Panc1 (cell line): ENCODE data around the gene CPLX3. TPM values are rescaled to one million over a fixed set of nuclear protein-coding genes. Genes with fewer than 3 reads are reported as not detected.
"Not testable (repeated sequence)": the region's sequence is repeated elsewhere in the genome, so short reads cannot be mapped to it uniquely, and the experiment has no call there.

ENCODE experiments used
- ATAC-seq: fragments of 200-7000 bp; cut with Tn5 transposase; 2 replicates; pipeline ENCODE4 v1.9.1; 2020; ENCODE audit warnings: mild to moderate bottlenecking, moderate library complexity
- BruUV-seq: library from RNA; stranded (reverse); fragments of 400-500 nt; replicated peaks from 2 replicates; lab custom pipeline; 2021; lab: Mats Ljungman, UMichigan
- CTCF ChIA-PET: fragments of 300-600 bp; sonication (Branson Sonifier 250); formaldehyde crosslinking; loops from one replicate; lab custom pipeline; 2022; ENCODE audit warnings: antibody characterized with exemption; lab: Charles Lee
- POLR2A ChIA-PET: fragments of 300-600 bp; sonication (Branson Sonifier 250); formaldehyde crosslinking; loops from one replicate; lab custom pipeline; 2022; ENCODE audit warnings: antibody characterized with exemption; lab: Charles Lee
- DNase-seq: peaks from one replicate; pipeline ENCODE4 v3.0.0-alpha.2; 2010; ENCODE audit warnings: low read depth, low spot score
- H3K27ac ChIP-seq: 2 replicates; pipeline ENCODE4 v1.5.1; 2011; ENCODE audit warnings: mild to moderate bottlenecking, low read length, inconsistent platforms
- H3K27me3 ChIP-seq: fragments of 200-500 bp; sonication (Bioruptor generic); 2 replicates; pipeline ENCODE4 v1.6.0; 2014; ENCODE audit warnings: low read length, inconsistent platforms; ENCODE audit not compliant: control insufficient read depth, insufficient read depth
- H3K36me3 ChIP-seq: fragments of 200-500 bp; sonication (Bioruptor generic); 2 replicates; pipeline ENCODE4 v1.5.1; 2014; ENCODE audit warnings: inconsistent platforms, mild to moderate bottlenecking, low read length, moderate library complexity; ENCODE audit not compliant: control insufficient read depth, insufficient read depth
- H3K4me1 ChIP-seq: 2 replicates; pipeline ENCODE4 v1.5.1; 2011; ENCODE audit warnings: inconsistent platforms, mild to moderate bottlenecking, low read length, moderate library complexity; ENCODE audit not compliant: control insufficient read depth, insufficient read depth
- H3K4me3 ChIP-seq, 2 experiments: 2 replicates each; pipeline ENCODE4 v1.5.1; 2011 to 2012; ENCODE audit warnings: low read depth in 2 of 2, low read length in 2 of 2, mild to moderate bottlenecking in 2 of 2, inconsistent platforms in 1 of 2, moderate library complexity in 1 of 2
- H3K9me3 ChIP-seq: fragments of 200-500 bp; sonication (Bioruptor generic); 2 replicates; pipeline ENCODE4 v1.5.1; 2014; ENCODE audit warnings: low read depth, mild to moderate bottlenecking, inconsistent platforms, low read length, moderate library complexity; ENCODE audit not compliant: control insufficient read depth, insufficient read depth
- POLR2AphosphoS5 ChIP-seq: IDR thresholded peaks from 2 replicates; pipeline ENCODE4 v1.6.1; 2012; ENCODE audit warnings: mild to moderate bottlenecking, low read depth, low read length, moderate library complexity
- SIN3A ChIP-seq: IDR thresholded peaks from 2 replicates; pipeline ENCODE4 v1.6.1; 2012; ENCODE audit warnings: low read depth, mild to moderate bottlenecking, low read length, moderate library complexity, borderline replicate concordance; ENCODE audit not compliant: insufficient read depth
- TCF7L2 ChIP-seq: IDR thresholded peaks from 2 replicates; pipeline ENCODE4 v1.6.1; 2011; ENCODE audit warnings: mild to moderate bottlenecking, low read depth, low read length, inconsistent platforms
- in situ Hi-C: cut with HindIII; loops from 2 replicates; pipeline ENCODE4 v1.10.0; 2016; ENCODE audit warnings: low sequenced_read_pairs, low pct_unique_long_range_greater_than_20kb
- intact Hi-C: fragments of 100-400 bp; cut with micrococcal nuclease; formaldehyde crosslinking; loops from one replicate; pipeline ENCODE4 v1.10.0; 2022; ENCODE audit not compliant: unreplicated experiment
- total RNA-seq: library from RNA; stranded (reverse); gene quantifications from one replicate; pipeline ENCODE4 v1.2.1, GENCODE V29; 2021; ENCODE audit not compliant: unreplicated experiment
- TF ChIP-seq, protein P1 (sequence below), 2 experiments: IDR thresholded peaks; 2 replicates each; pipeline ENCODE4 v1.6.1; 2011 to 2012; ENCODE audit warnings: low read depth in 2 of 2, control low read depth in 1 of 2, low read length in 1 of 2, mild to moderate bottlenecking in 1 of 2, moderate library complexity in 1 of 2; ENCODE audit not compliant: insufficient read depth in 1 of 2
- TF ChIP-seq, protein P2 (sequence below): fragments of 450-650 bp; IDR thresholded peaks from 2 replicates; pipeline ENCODE4 v1.5.1; 2017; ENCODE audit warnings: mild to moderate bottlenecking

The CPLX3 gene
- total RNA-seq, 1 experiment from 2014 or later: not detected

DNA sequence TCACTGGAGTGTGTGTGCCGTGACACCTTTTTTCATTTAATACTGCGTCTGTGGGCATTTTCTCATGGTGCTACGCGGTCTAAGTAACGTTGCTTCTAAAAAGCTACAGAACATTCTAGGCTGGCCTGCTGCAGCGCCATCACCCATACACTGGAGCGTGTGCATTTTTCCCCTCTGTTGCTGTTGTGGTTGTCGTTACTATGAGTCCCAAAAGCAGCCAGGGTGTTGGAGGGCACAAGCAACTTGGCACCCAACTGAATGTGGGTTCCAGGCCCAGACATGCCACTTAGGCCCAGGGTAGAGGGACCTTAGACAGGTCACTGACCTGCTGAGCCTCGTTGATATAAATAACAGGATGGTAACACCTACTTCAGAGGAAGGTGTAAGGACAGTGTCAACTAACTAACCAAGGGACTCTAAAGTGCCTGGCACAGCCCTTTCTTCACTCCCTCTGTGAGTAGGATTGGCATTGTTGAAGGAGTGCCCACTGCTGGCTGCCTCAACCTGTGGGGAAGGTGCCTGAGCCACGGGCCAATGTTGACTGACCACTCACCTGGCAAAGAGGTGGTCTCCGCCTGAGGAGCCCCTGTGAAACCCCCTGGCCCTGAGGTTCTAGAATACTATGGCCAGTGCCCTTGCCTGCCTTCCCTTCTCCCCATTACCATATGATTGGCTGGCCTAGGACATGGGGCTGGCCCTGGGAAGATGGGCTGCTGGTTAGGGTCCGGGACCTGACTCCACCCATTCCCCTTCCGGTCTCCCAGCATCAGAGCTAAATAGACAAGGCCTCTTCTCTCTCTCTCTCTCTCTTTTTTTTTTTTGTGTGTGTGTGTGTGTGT, 41.0 kb upstream of the CPLX3 start:
- Histone ChIP-seq H3K4me1 (peaks cover 64% of the 10 kb centered on the region), H3K27ac (no peak overlapping the region), H3K9me3 (no peaks in the 10 kb centered on the region), H3K27me3 (no peaks in the 10 kb centered on the region), H3K4me3 (no peak overlapping the region), H3K36me3 (peaks cover 3% of the 10 kb centered on the region; the same call in 1 of the 2 replicates)
- CTCF ChIA-PET: interaction anchor here (0.5 kb wide), 1 partner anchor 11 kb away, joined by 11 read pairs; no protein-coding TSS in a partner anchor
- TF ChIP-seq, protein P1, sequence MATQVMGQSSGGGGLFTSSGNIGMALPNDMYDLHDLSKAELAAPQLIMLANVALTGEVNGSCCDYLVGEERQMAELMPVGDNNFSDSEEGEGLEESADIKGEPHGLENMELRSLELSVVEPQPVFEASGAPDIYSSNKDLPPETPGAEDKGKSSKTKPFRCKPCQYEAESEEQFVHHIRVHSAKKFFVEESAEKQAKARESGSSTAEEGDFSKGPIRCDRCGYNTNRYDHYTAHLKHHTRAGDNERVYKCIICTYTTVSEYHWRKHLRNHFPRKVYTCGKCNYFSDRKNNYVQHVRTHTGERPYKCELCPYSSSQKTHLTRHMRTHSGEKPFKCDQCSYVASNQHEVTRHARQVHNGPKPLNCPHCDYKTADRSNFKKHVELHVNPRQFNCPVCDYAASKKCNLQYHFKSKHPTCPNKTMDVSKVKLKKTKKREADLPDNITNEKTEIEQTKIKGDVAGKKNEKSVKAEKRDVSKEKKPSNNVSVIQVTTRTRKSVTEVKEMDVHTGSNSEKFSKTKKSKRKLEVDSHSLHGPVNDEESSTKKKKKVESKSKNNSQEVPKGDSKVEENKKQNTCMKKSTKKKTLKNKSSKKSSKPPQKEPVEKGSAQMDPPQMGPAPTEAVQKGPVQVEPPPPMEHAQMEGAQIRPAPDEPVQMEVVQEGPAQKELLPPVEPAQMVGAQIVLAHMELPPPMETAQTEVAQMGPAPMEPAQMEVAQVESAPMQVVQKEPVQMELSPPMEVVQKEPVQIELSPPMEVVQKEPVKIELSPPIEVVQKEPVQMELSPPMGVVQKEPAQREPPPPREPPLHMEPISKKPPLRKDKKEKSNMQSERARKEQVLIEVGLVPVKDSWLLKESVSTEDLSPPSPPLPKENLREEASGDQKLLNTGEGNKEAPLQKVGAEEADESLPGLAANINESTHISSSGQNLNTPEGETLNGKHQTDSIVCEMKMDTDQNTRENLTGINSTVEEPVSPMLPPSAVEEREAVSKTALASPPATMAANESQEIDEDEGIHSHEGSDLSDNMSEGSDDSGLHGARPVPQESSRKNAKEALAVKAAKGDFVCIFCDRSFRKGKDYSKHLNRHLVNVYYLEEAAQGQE (IDR thresholded peaks at IDR 0.05; ENCODE audit: insufficient read depth in 1 of 2, low read depth in 2 of 2, low read length in 1 of 2): no peak
- TF ChIP-seq POLR2AphosphoS5: no peak
- no peak for TF ChIP-seq TCF7L2
- no peak for TF ChIP-seq SIN3A
- TF ChIP-seq, protein P2, sequence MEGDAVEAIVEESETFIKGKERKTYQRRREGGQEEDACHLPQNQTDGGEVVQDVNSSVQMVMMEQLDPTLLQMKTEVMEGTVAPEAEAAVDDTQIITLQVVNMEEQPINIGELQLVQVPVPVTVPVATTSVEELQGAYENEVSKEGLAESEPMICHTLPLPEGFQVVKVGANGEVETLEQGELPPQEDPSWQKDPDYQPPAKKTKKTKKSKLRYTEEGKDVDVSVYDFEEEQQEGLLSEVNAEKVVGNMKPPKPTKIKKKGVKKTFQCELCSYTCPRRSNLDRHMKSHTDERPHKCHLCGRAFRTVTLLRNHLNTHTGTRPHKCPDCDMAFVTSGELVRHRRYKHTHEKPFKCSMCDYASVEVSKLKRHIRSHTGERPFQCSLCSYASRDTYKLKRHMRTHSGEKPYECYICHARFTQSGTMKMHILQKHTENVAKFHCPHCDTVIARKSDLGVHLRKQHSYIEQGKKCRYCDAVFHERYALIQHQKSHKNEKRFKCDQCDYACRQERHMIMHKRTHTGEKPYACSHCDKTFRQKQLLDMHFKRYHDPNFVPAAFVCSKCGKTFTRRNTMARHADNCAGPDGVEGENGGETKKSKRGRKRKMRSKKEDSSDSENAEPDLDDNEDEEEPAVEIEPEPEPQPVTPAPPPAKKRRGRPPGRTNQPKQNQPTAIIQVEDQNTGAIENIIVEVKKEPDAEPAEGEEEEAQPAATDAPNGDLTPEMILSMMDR: no peak
- intact Hi-C loops: no loop called here
- POLR2A ChIA-PET: no interaction called here
- DNase-seq: no peak
- no peak for ATAC-seq
- in situ Hi-C loops: no loop called here
- BruUV-seq: no TSS peak

DNA sequence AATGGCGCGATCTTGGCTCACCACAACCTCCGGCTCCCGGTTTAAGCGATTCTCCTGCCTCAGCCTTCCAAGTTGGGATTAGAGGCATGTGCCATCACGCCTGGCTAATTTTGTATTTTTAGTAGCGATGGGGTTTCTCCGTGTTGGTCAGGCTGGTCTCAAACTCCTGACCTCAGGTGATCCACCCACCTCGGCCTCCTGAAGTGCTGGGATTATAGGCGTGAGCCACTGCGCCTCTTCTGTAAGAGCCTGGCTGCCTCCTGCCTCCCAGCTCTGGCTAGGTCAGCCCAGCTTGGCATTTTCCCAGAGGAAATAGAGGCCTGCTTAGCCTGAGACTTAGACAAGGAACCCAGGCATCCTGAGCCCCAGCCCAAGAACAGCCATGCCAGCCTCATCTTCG, 40.3 kb upstream of the CPLX3 start:
- H3K4me3 ChIP-seq, ATAC-seq, DNase-seq, H3K9me3 ChIP-seq, intact Hi-C loops, H3K27me3 ChIP-seq, in situ Hi-C loops, H3K27ac ChIP-seq, H3K36me3 ChIP-seq: not testable (repeated sequence)
- peaks cover 64% of the 10 kb centered on the region for H3K4me1 ChIP-seq
- CTCF ChIA-PET: interaction anchor here (0.5 kb wide), 1 partner anchor 12 kb away, joined by 11 read pairs; no protein-coding TSS in a partner anchor
- BruUV-seq: TSS peak; percentile 50
- POLR2A ChIA-PET: interaction anchor here (0.6 kb wide), 1 partner anchor 257 kb away, joined by 12 read pairs; no protein-coding TSS in a partner anchor
